ENCODE results near the gene ATF7. TPM values are rescaled to one million over a fixed set of nuclear protein-coding genes. Genes with fewer than 3 reads are reported as not detected.

ATF7 gene
- total and polyA plus RNA-seq, 2 of the 13 experiments (the other 11 are each of a cell fraction or from before 2014, with no cell fraction given) = 9.6 to 16.2 TPM

DNA sequence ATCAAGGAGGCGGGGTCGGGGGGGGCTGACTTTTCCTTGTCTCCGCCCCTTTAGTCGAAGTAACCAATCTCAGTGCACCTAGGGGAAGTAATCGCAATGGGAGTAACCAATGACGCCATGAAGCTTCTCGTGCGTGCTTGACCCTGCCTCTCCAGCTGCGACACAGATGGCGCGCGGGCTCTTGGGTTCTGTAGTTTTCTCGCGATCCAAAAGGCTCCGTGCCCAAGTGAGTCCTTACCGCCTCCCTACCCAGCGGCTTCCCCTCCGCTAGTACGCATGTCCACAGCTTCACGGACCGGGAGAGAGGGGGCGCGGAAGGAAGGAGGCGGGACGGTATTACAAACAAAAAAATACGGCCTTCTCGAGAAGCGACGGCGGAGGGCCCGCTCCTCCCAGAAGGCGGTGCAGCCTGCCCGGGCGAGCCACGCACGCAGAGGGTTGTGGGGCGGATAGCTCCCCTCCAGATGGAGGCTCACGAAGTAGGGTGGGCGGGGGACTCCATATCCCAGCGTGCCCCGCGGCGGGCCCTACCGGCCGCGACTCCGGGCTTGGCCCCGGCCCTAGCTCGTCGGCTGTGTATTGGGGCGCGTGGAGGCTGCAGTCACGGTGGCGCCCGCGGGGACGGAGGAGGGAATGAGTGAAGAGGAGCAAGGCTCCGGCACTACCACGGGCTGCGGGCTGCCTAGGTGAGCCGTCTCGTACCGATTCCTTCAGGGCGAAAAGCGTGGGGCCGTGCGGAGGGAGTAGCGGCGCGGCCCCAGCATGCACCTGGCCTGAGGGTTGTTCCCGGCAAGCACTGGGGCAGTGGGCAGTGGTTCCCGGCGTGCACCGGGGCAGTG is 125.2 kb downstream of the ATF7 start, which contains the start of gene TARBP2 (continued):
- TF ChIP-seq, protein P1, sequence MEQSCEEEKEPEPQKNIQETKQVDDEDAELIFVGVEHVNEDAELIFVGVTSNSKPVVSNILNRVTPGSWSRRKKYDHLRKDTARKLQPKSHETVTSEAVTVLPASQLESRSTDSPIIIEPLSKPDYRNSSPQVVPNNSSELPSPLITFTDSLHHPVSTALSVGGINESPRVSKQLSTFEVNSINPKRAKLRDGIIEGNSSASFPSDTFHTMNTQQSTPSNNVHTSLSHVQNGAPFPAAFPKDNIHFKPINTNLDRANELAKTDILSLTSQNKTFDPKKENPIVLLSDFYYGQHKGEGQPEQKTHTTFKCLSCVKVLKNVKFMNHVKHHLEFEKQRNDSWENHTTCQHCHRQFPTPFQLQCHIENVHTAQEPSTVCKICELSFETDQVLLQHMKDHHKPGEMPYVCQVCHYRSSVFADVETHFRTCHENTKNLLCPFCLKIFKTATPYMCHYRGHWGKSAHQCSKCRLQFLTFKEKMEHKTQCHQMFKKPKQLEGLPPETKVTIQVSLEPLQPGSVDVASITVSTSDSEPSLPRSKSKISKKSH (CRISPR knock-in tag; IDR thresholded peaks at IDR 0.05; ENCODE audit: borderline replicate concordance) = peak; percentile 72; the same call in 1 of the 2 replicates
- peak; percentile 93 for TF ChIP-seq AGO2 (optimal IDR thresholded peaks at IDR 0.05; ENCODE audit: low read depth, low read length)
- TF ChIP-seq, protein P2, sequence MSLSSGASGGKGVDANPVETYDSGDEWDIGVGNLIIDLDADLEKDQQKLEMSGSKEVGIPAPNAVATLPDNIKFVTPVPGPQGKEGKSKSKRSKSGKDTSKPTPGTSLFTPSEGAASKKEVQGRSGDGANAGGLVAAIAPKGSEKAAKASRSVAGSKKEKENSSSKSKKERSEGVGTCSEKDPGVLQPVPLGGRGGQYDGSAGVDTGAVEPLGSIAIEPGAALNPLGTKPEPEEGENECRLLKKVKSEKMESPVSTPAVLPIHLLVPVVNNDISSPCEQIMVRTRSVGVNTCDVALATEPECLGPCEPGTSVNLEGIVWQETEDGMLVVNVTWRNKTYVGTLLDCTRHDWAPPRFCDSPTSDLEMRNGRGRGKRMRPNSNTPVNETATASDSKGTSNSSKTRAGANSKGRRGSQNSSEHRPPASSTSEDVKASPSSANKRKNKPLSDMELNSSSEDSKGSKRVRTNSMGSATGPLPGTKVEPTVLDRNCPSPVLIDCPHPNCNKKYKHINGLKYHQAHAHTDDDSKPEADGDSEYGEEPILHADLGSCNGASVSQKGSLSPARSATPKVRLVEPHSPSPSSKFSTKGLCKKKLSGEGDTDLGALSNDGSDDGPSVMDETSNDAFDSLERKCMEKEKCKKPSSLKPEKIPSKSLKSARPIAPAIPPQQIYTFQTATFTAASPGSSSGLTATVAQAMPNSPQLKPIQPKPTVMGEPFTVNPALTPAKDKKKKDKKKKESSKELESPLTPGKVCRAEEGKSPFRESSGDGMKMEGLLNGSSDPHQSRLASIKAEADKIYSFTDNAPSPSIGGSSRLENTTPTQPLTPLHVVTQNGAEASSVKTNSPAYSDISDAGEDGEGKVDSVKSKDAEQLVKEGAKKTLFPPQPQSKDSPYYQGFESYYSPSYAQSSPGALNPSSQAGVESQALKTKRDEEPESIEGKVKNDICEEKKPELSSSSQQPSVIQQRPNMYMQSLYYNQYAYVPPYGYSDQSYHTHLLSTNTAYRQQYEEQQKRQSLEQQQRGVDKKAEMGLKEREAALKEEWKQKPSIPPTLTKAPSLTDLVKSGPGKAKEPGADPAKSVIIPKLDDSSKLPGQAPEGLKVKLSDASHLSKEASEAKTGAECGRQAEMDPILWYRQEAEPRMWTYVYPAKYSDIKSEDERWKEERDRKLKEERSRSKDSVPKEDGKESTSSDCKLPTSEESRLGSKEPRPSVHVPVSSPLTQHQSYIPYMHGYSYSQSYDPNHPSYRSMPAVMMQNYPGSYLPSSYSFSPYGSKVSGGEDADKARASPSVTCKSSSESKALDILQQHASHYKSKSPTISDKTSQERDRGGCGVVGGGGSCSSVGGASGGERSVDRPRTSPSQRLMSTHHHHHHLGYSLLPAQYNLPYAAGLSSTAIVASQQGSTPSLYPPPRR (CRISPR knock-in tag; IDR thresholded peaks at IDR 0.05; ENCODE audit: borderline replicate concordance) = no peak
- TF ChIP-seq, protein P3, sequence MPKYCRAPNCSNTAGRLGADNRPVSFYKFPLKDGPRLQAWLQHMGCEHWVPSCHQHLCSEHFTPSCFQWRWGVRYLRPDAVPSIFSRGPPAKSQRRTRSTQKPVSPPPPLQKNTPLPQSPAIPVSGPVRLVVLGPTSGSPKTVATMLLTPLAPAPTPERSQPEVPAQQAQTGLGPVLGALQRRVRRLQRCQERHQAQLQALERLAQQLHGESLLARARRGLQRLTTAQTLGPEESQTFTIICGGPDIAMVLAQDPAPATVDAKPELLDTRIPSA (CRISPR knock-in tag; IDR thresholded peaks at IDR 0.05; ENCODE audit: borderline replicate concordance) = 0 out of 2 replicates have a peak, but pooled peaks have one; percentile 42
- peak; percentile 83 for TF ChIP-seq HIVEP1 (CRISPR knock-in tag; IDR thresholded peaks at IDR 0.05)
- no peak for TF ChIP-seq NFE2 (CRISPR knock-in tag; IDR thresholded peaks at IDR 0.05)
- TF ChIP-seq, protein P4, sequence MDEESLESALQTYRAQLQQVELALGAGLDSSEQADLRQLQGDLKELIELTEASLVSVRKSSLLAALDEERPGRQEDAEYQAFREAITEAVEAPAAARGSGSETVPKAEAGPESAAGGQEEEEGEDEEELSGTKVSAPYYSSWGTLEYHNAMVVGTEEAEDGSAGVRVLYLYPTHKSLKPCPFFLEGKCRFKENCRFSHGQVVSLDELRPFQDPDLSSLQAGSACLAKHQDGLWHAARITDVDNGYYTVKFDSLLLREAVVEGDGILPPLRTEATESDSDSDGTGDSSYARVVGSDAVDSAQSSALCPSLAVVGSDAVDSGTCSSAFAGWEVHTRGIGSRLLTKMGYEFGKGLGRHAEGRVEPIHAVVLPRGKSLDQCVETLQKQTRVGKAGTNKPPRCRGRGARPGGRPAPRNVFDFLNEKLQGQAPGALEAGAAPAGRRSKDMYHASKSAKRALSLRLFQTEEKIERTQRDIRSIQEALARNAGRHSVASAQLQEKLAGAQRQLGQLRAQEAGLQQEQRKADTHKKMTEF (CRISPR knock-in tag; IDR thresholded peaks at IDR 0.05) = peak; percentile 90
- TF ChIP-seq, protein P5, sequence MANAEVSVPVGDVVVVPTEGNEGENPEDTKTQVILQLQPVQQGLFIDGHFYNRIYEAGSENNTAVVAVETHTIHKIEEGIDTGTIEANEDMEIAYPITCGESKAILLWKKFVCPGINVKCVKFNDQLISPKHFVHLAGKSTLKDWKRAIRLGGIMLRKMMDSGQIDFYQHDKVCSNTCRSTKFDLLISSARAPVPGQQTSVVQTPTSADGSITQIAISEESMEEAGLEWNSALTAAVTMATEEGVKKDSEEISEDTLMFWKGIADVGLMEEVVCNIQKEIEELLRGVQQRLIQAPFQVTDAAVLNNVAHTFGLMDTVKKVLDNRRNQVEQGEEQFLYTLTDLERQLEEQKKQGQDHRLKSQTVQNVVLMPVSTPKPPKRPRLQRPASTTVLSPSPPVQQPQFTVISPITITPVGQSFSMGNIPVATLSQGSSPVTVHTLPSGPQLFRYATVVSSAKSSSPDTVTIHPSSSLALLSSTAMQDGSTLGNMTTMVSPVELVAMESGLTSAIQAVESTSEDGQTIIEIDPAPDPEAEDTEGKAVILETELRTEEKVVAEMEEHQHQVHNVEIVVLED (CRISPR knock-in tag; IDR thresholded peaks at IDR 0.05; ENCODE audit: borderline replicate concordance) = peak; percentile 86
- no peak for TF ChIP-seq PITX1 (CRISPR knock-in tag; IDR thresholded peaks at IDR 0.05)
- TF ChIP-seq RXRA (CRISPR knock-in tag; IDR thresholded peaks at IDR 0.05) = peak; percentile 57; the same call in 1 of the 2 replicates
- no peak for TF ChIP-seq ZNF510 (CRISPR knock-in tag; IDR thresholded peaks at IDR 0.05; ENCODE audit: low read depth)
- TF ChIP-seq, protein P6, sequence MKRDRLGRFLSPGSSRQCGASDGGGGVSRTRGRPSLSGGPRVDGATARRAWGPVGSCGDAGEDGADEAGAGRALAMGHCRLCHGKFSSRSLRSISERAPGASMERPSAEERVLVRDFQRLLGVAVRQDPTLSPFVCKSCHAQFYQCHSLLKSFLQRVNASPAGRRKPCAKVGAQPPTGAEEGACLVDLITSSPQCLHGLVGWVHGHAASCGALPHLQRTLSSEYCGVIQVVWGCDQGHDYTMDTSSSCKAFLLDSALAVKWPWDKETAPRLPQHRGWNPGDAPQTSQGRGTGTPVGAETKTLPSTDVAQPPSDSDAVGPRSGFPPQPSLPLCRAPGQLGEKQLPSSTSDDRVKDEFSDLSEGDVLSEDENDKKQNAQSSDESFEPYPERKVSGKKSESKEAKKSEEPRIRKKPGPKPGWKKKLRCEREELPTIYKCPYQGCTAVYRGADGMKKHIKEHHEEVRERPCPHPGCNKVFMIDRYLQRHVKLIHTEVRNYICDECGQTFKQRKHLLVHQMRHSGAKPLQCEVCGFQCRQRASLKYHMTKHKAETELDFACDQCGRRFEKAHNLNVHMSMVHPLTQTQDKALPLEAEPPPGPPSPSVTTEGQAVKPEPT (CRISPR knock-in tag; IDR thresholded peaks at IDR 0.05; ENCODE audit: low read depth) = no peak
- TF ChIP-seq ZNF282 (IDR thresholded peaks at IDR 0.05; ENCODE audit: partially characterized antibody) = no peak

Data from HepG2 (cell line).